NCI-H1105 (cell line): ENCODE data around the gene ITPKC.

Experiments
- DNase-seq: peaks from one replicate; lab custom pipeline; 2025; lab: John Stamatoyannopoulos, UW

ITPKC gene

GRCh38 chr19:40716482-40717324 is at the start of gene ITPKC, which contains the start of gene COQ8B:
TSS of gene ITPKC (plus strand) at chr19:40717112. CDS start at chr19:40717136, 24 bp downstream.
TSS of gene COQ8B (minus strand) at chr19:40716886. CDS start at chr19:40714632, 2,254 bp downstream.
- DNase-seq = peak; percentile 97

GRCh38 chr19:40667602-40668001 is 49.3 kb upstream of the ITPKC start:
- DNase-seq = no peak

GRCh38 chr19:40668991-40669614 is 47.8 kb upstream of the ITPKC start:
- DNase-seq = no peak

- DNase-seq = no peak
Observed at GRCh38 chr19:40671404-40671803, 45.5 kb upstream of the ITPKC start.

- DNase-seq = no peak
Observed at GRCh38 chr19:40672038-40672437, 44.9 kb upstream of the ITPKC start.

GRCh38 chr19:40672573-40673299 is 44.2 kb upstream of the ITPKC start:
- no peak for DNase-seq

- DNase-seq = no peak
Observed at GRCh38 chr19:40673397-40673796, 43.5 kb upstream of the ITPKC start.

GRCh38 chr19:40674291-40674690 is 42.6 kb upstream of the ITPKC start:
- no peak for DNase-seq

GRCh38 chr19:40677156-40677555 is 39.8 kb upstream of the ITPKC start:
- no peak for DNase-seq

GRCh38 chr19:40681039-40681438 is 35.9 kb upstream of the ITPKC start:
- no peak for DNase-seq

- DNase-seq = no peak
Observed at GRCh38 chr19:40682431-40682964, 34.4 kb upstream of the ITPKC start.

- DNase-seq = no peak
Observed at GRCh38 chr19:40683437-40683836, 33.5 kb upstream of the ITPKC start.

GRCh38 chr19:40684280-40684679 is 32.6 kb upstream of the ITPKC start:
- no peak for DNase-seq

GRCh38 chr19:40685016-40685526 is 31.8 kb upstream of the ITPKC start:
- no peak for DNase-seq

GRCh38 chr19:40685563-40685962 is 31.3 kb upstream of the ITPKC start:
- no peak for DNase-seq

GRCh38 chr19:40686882-40687524 is 29.9 kb upstream of the ITPKC start:
- no peak for DNase-seq

- no peak for DNase-seq
Observed at GRCh38 chr19:40687525-40688016, 29.3 kb upstream of the ITPKC start.

- no peak for DNase-seq
Observed at GRCh38 chr19:40688309-40688708, 28.6 kb upstream of the ITPKC start.

- no peak for DNase-seq
Observed at GRCh38 chr19:40688987-40689338, 27.9 kb upstream of the ITPKC start.

GRCh38 chr19:40689339-40690049 is 27.4 kb upstream of the ITPKC start:
- no peak for DNase-seq
